ENCODE data around the gene RCAN2. TPM values are rescaled to one million over a fixed set of nuclear protein-coding genes. Genes with fewer than 3 reads are reported as not detected.

Gene RCAN2
- total RNA-seq, 1 experiment from 2014 or later = not detected

- H3K4me3 ChIP-seq (ENCODE audit: low read depth, low read length, poor library complexity, severe bottlenecking) = no peak overlapping the region
- CTCF ChIA-PET = no interaction called here
- TF ChIP-seq CTCF (conservative IDR thresholded peaks at IDR 0.05; ENCODE audit: low read depth, low read length) (no peak), EZH2 (IDR thresholded peaks at IDR 0.05; ENCODE audit: borderline replicate concordance, low read depth, low read length, poor library complexity, severe bottlenecking) (no peak)
- H3K9me3 ChIP-seq (ENCODE audit: low read depth, low read length, poor library complexity, severe bottlenecking) = no peaks in the 10 kb centered on the region
- BruUV-seq (replicated peaks) = no TSS peak
- intact Hi-C loops (cut with micrococcal nuclease; ENCODE audit: unreplicated experiment) = no loop called here
- POLR2A ChIA-PET (ENCODE audit: low non-redundant PET) = no interaction called here
- H3K36me3 ChIP-seq (ENCODE audit: insufficient read depth, low read length, poor library complexity, severe bottlenecking) = no peaks in the 10 kb centered on the region
- no peak overlapping the region for H3K27ac ChIP-seq (ENCODE audit: low read depth, low read length, poor library complexity, severe bottlenecking)
- no peak for DNase-seq (ENCODE audit: low spot score)
- peaks cover 35% of the 10 kb centered on the region for H3K27me3 ChIP-seq (replicated peaks; ENCODE audit: insufficient read depth, low read depth, low read length, poor library complexity)
- peaks cover 18% of the 10 kb centered on the region for H3K4me1 ChIP-seq (ENCODE audit: insufficient read depth, low read length, poor library complexity, severe bottlenecking)
Measured at GRCh38 chr6:46287043-46287442, 204.2 kb downstream of the RCAN2 start.

GRCh38 chr6:46284475-46284874, 206.8 kb downstream of the RCAN2 start:
- no peak for TF ChIP-seq EZH2 (IDR thresholded peaks at IDR 0.05; ENCODE audit: borderline replicate concordance, low read depth, low read length, poor library complexity, severe bottlenecking)
- no peak for TF ChIP-seq CTCF (conservative IDR thresholded peaks at IDR 0.05; ENCODE audit: low read depth, low read length)
- CTCF ChIA-PET = interaction anchor here (0.6 kb wide), 1 partner anchor 255 kb away, joined by 8 read pairs; no protein-coding TSS in a partner anchor
- H3K4me1 ChIP-seq (ENCODE audit: insufficient read depth, low read length, poor library complexity, severe bottlenecking) = no peaks in the 10 kb centered on the region
- BruUV-seq (replicated peaks) = no TSS peak
- H3K36me3 ChIP-seq (ENCODE audit: insufficient read depth, low read length, poor library complexity, severe bottlenecking) = no peaks in the 10 kb centered on the region
- intact Hi-C loops (cut with micrococcal nuclease; ENCODE audit: unreplicated experiment) = no loop called here
- no peak for DNase-seq (ENCODE audit: low spot score)
- no peak overlapping the region for H3K27ac ChIP-seq (ENCODE audit: low read depth, low read length, poor library complexity, severe bottlenecking)
- no peak overlapping the region for H3K4me3 ChIP-seq (ENCODE audit: low read depth, low read length, poor library complexity, severe bottlenecking)
- H3K9me3 ChIP-seq (ENCODE audit: low read depth, low read length, poor library complexity, severe bottlenecking) = no peaks in the 10 kb centered on the region
- peaks cover 56% of the 10 kb centered on the region for H3K27me3 ChIP-seq (replicated peaks; ENCODE audit: insufficient read depth, low read depth, low read length, poor library complexity)
- POLR2A ChIA-PET (ENCODE audit: low non-redundant PET) = no interaction called here

- TF ChIP-seq CTCF (conservative IDR thresholded peaks at IDR 0.05; ENCODE audit: low read depth, low read length) (no peak), EZH2 (IDR thresholded peaks at IDR 0.05; ENCODE audit: borderline replicate concordance, low read depth, low read length, poor library complexity, severe bottlenecking) (no peak)
- ChIA-PET POLR2A (ENCODE audit: low non-redundant PET) (no interaction called here), CTCF (no interaction called here)
- Histone ChIP-seq H3K27me3 (replicated peaks; ENCODE audit: insufficient read depth, low read depth, low read length, poor library complexity) (peaks cover 63% of the 10 kb centered on the region), H3K9me3 (ENCODE audit: low read depth, low read length, poor library complexity, severe bottlenecking) (no peaks in the 10 kb centered on the region), H3K4me1 (ENCODE audit: insufficient read depth, low read length, poor library complexity, severe bottlenecking) (no peaks in the 10 kb centered on the region), H3K36me3 (ENCODE audit: insufficient read depth, low read length, poor library complexity, severe bottlenecking) (no peaks in the 10 kb centered on the region), H3K27ac (ENCODE audit: low read depth, low read length, poor library complexity, severe bottlenecking) (no peak overlapping the region), H3K4me3 (ENCODE audit: low read depth, low read length, poor library complexity, severe bottlenecking) (no peak overlapping the region)
- BruUV-seq (replicated peaks) = no TSS peak
- intact Hi-C loops (cut with micrococcal nuclease; ENCODE audit: unreplicated experiment) = no loop called here
- no peak for DNase-seq (ENCODE audit: low spot score)
Measured at GRCh38 chr6:46281110-46281509, 210.1 kb downstream of the RCAN2 start.

Data from A673 (cell line).